Neural cell (in vitro differentiated cells): ENCODE data around the gene CATSPERD.

Source experiments
- CTCF ChIP-seq: fragments of 450-650 bp; IDR thresholded peaks from 2 replicates; pipeline ENCODE4 v1.5.1; 2014; ENCODE audit warnings: antibody characterized with exemption, mild to moderate bottlenecking, moderate library complexity; ENCODE audit not compliant: poor library complexity, severe bottlenecking
- EZH2 ChIP-seq: fragments of 200-600, 300-800 bp; shearing (Covaris generic), sonication (generic); IDR thresholded peaks from 2 replicates; pipeline ENCODE4 v1.6.1; 2014; ENCODE audit warnings: antibody characterized with exemption, low read length, borderline replicate concordance, mild to moderate bottlenecking; ENCODE audit not compliant: insufficient read depth, poor library complexity, severe bottlenecking
- POLR2AphosphoS5 ChIP-seq: IDR thresholded peaks from 2 replicates; pipeline ENCODE4 v1.6.1; 2012

GRCh38 chr19:5798244-5798643 is 77.8 kb downstream of the CATSPERD start:
- TF ChIP-seq CTCF (no peak), EZH2 (no peak), POLR2AphosphoS5 (no peak)
